Esophagus mucosa (tissue), 1 donor: ENCODE data around the gene TSPAN17. TPM values are rescaled to one million over a fixed set of nuclear protein-coding genes. Genes with fewer than 3 reads are reported as not detected.

Experiments
- ATAC-seq: fragments of 200-7000 bp; cut with Tn5 transposase; one replicate; pipeline ENCODE4 v1.9.1; 2020
- total RNA-seq: library from RNA; stranded (reverse); gene quantifications from one replicate; pipeline ENCODE4 v1.2.4, GENCODE V29; 2023
- donor health status: DM: yes; HTN: yes; CAD: no.

The TSPAN17 gene
- total RNA-seq, 1 donor from 2014 or later = 24.0 TPM

- no peak for ATAC-seq
Observed at GRCh38 chr5:176642675-176643490, 4.4 kb upstream of the TSPAN17 start.

GRCh38 chr5:176643491-176644219 lies 3.6 kb upstream of the TSPAN17 start:
- ATAC-seq = no peak

- no peak for ATAC-seq
Observed at GRCh38 chr5:176644294-176644693, 3.0 kb upstream of the TSPAN17 start.

GRCh38 chr5:176644878-176645670 lies 2.2 kb upstream of the TSPAN17 start:
- ATAC-seq = no peak

- no peak for ATAC-seq
Observed at GRCh38 chr5:176646049-176646706, 1.1 kb upstream of the TSPAN17 start.

- ATAC-seq = no peak
Observed at GRCh38 chr5:176646707-176647029, 616 bp upstream of the TSPAN17 start.

- ATAC-seq = peak; percentile 2
Observed at GRCh38 chr5:176647843-176648473, 674 bp downstream of the TSPAN17 start.

GRCh38 chr5:176648474-176649194 lies 1.4 kb downstream of the TSPAN17 start:
- no peak for ATAC-seq

GRCh38 chr5:176650354-176650884 lies 3.1 kb downstream of the TSPAN17 start:
- ATAC-seq = no peak

- no peak for ATAC-seq
Observed at GRCh38 chr5:176651472-176651980, 4.2 kb downstream of the TSPAN17 start.

GRCh38 chr5:176652136-176652535 lies 4.9 kb downstream of the TSPAN17 start:
- ATAC-seq = no peak

GRCh38 chr5:176653401-176654385 lies 6.4 kb downstream of the TSPAN17 start:
- peak; percentile 74 for ATAC-seq

GRCh38 chr5:176654856-176655255 lies 7.6 kb downstream of the TSPAN17 start:
- no peak for ATAC-seq

- ATAC-seq = no peak
Observed at GRCh38 chr5:176656467-176656990, 9.2 kb downstream of the TSPAN17 start.

- peak; percentile 67 for ATAC-seq
Observed at GRCh38 chr5:176658007-176658599, 10.8 kb downstream of the TSPAN17 start.

- ATAC-seq = no peak
Observed at GRCh38 chr5:176658817-176659511, 11.7 kb downstream of the TSPAN17 start.

GRCh38 chr5:176659512-176659839 lies 12.2 kb downstream of the TSPAN17 start:
- no peak for ATAC-seq

GRCh38 chr5:176659860-176660461 lies 12.7 kb downstream of the TSPAN17 start:
- ATAC-seq = no peak
